NCI-H1417 treated with DMSO at 0.1 percent for 48 hours (cell line): ENCODE measurements around the gene RASA4B.

ENCODE experiments used
- DNase-seq: peaks from one replicate; lab custom pipeline; 2025; lab: John Stamatoyannopoulos, UW

RASA4B gene

GRCh38 chr7:102453319-102453718, 64.3 kb downstream of the RASA4B start:
- no peak for DNase-seq

- DNase-seq = no peak
Measured at GRCh38 chr7:102452451-102452850, 65.1 kb downstream of the RASA4B start.

GRCh38 chr7:102451371-102452054, 66.1 kb downstream of the RASA4B start:
- peak; percentile 56 for DNase-seq

- DNase-seq = no peak
Measured at GRCh38 chr7:102450242-102450641, 67.3 kb downstream of the RASA4B start.

- no peak for DNase-seq
Measured at GRCh38 chr7:102449136-102449535, 68.4 kb downstream of the RASA4B start.

GRCh38 chr7:102447311-102447710, 70.3 kb downstream of the RASA4B start:
- no peak for DNase-seq

- no peak for DNase-seq
Measured at GRCh38 chr7:102446387-102447156, 71.0 kb downstream of the RASA4B start.

- DNase-seq = no peak
Measured at GRCh38 chr7:102445674-102446071, 71.9 kb downstream of the RASA4B start.

GRCh38 chr7:102444961-102445673, 72.5 kb downstream of the RASA4B start:
- no peak for DNase-seq

- DNase-seq = no peak
Measured at GRCh38 chr7:102439963-102440795, 77.4 kb downstream of the RASA4B start.

GRCh38 chr7:102436118-102436517, 81.5 kb downstream of the RASA4B start:
- no peak for DNase-seq

GRCh38 chr7:102434039-102434486, 83.5 kb downstream of the RASA4B start:
- DNase-seq = no peak

GRCh38 chr7:102433219-102434038, 84.1 kb downstream of the RASA4B start, which contains the start of gene ORAI2:
ORAI2 (plus strand) TSS chr7:102433575; CDS start chr7:102438957, 5,382 bp downstream.
- no peak for DNase-seq
